Lung (tissue), 12 donors: ENCODE data around the gene ELOB. TPM values are rescaled to one million over a fixed set of nuclear protein-coding genes. Genes with fewer than 3 reads are reported as not detected.

ENCODE experiments used
- ATAC-seq: fragments of 200-7000 bp; cut with Tn5 transposase; one replicate; pipeline ENCODE4 v1.9.1; 2020; ENCODE audit warnings: moderate number of reproducible peaks; ENCODE audit not compliant: insufficient read depth, low FRiP score
- DNase-seq, 3 donors: peaks; one replicate each; pipeline ENCODE4 v3.0.0-alpha.2; 2013 to 2017
- H3K27ac ChIP-seq, 2 donors: one replicate each; pipeline ENCODE4 v1.5.1; 2013; ENCODE audit warnings: mild to moderate bottlenecking in 2 of 2, moderate library complexity in 2 of 2, control low read depth in 1 of 2, inconsistent platforms in 1 of 2, low read depth in 1 of 2, low read length in 1 of 2
- H3K27me3 ChIP-seq, 3 donors: one replicate each; pipeline ENCODE4 v1.5.1; 2013; ENCODE audit warnings: low read length in 2 of 3; ENCODE audit not compliant: control insufficient read depth in 3 of 3, insufficient read depth in 3 of 3
- H3K36me3 ChIP-seq, 4 donors: one replicate each; pipeline ENCODE4 v1.5.1; 2013; ENCODE audit warnings: low read length in 4 of 4, mild to moderate bottlenecking in 1 of 4, moderate library complexity in 1 of 4; ENCODE audit not compliant: control insufficient read depth in 4 of 4, insufficient read depth in 4 of 4
- H3K4me1 ChIP-seq, 5 donors: one replicate each; pipeline ENCODE4 v1.5.1; 2013; ENCODE audit warnings: low read length in 5 of 5, mild to moderate bottlenecking in 2 of 5, moderate library complexity in 1 of 5; ENCODE audit not compliant: control insufficient read depth in 5 of 5, insufficient read depth in 5 of 5
- H3K4me3 ChIP-seq: one replicate; pipeline ENCODE4 v1.5.1; 2013; ENCODE audit warnings: mild to moderate bottlenecking, control low read depth, moderate library complexity
- H3K9ac ChIP-seq, 2 donors: one replicate each; pipeline ENCODE4 v1.5.1; 2013; ENCODE audit warnings: low read length in 2 of 2, control low read depth in 1 of 2; ENCODE audit not compliant: insufficient read depth in 1 of 2
- H3K9me3 ChIP-seq, 4 donors: one replicate each; pipeline ENCODE4 v1.5.1; 2013; ENCODE audit warnings: low read length in 3 of 4, mild to moderate bottlenecking in 1 of 4, moderate library complexity in 1 of 4; ENCODE audit not compliant: control insufficient read depth in 4 of 4, insufficient read depth in 3 of 4
- CTCF ChIP-seq: IDR thresholded peaks from 2 replicates; pipeline ENCODE4 v1.5.1; 2012; ENCODE audit warnings: mild to moderate bottlenecking; ENCODE audit errors: control extremely low read depth, extremely low read depth
- WGBS, 2 donors: extraction: QIAGEN DNeasy Blood & Tissue Kit; methylation state at CpG; one replicate each; pipeline ENCODE4 v1.1.7; 2013; 5-methylcytosine and 5-hydroxymethylcytosine counted together
- polyA plus RNA-seq, 2 donors: library from polyadenylated mRNA; stranded (reverse); fragments of 200-250 nt; gene quantifications; one replicate each; pipeline ENCODE4 v1.2.1, GENCODE V29; 2013
- total RNA-seq, 2 donors: library from RNA; depleted of rRNA in 1 of 2; stranded (reverse); fragments of >200 nt in 1 of 2; gene quantifications; one replicate each; pipeline ENCODE4 v1.2.1, GENCODE V29; 2014 to 2021
- donor health status: control.
- donor health status: control.
- donor health status: Bipolar disorder and iron deficiency.
- donor health status: healthy.
- donor health status: DM: yes; HTN: yes; CAD: no.

The ELOB gene
- total and polyA plus RNA-seq, 4 donors, result 87.0 to 740 (median 346) TPM

GRCh38 chr16:2769100-2769529, 8.0 kb downstream of the ELOB start:
- no peak overlapping the region for H3K9ac ChIP-seq
- H3K36me3 ChIP-seq, result peaks cover 44 to 91% (median 71%) of the 10 kb centered on the region in 4 donors
- TF ChIP-seq CTCF, result no peak
- peaks cover 0 to 2% (median 0%) of the 10 kb centered on the region in 4 donors for H3K9me3 ChIP-seq
- no peak overlapping the region for H3K27ac ChIP-seq
- peaks cover 0 to 4% (median 0%) of the 10 kb centered on the region in 5 donors for H3K4me1 ChIP-seq
- no peak overlapping the region for H3K4me3 ChIP-seq
- ATAC-seq (no peak), DNase-seq (no peak)
- no peaks in the 10 kb centered on the region for H3K27me3 ChIP-seq
- 84 to 87% methylated on average over 10 to 11 of the region's 11 CpGs for WGBS, 2 donors

DNA sequence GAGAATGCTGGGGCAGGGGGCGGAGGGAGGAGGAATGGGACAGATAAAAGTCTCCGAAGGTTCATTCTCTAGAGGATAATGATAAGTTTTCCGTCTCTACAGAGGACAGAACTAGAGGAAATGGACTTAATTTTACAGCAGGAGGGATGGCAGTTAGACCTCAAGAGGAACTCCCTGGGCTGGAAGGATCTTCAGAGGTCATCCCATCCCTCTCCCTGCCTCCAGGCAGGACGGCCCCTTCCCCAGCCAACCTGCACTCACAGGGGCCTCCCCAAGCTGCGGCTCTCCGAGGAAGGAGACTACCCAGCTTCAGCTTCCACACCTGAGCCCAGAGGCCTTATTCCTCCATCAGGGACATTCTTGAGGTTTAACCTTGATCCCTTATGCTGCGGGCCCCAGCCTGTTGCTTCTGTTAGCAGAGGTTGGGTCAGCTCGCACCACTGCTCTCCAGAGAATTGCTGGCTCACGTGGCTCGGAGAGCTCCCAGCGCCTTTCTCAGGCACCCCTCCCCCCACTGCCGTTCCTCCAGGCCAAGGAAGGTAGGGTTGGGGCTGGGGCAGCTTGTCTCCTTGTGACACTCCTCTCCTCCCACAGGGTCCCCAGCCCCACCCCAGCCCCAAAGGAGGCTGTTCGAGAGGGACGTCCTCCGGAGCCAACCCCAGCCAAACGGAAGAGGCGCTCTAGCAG, 8.5 kb downstream of the ELOB start:
- Histone ChIP-seq H3K9ac (no peak overlapping the region), H3K27me3 (no peaks in the 10 kb centered on the region), H3K36me3 (peaks cover 50 to 91% (median 74%) of the 10 kb centered on the region in 4 donors), H3K9me3 (peaks cover 0 to 2% (median under 1%) of the 10 kb centered on the region in 4 donors), H3K27ac (no peak overlapping the region), H3K4me1 (peaks cover 0 to 4% (median 0%) of the 10 kb centered on the region in 5 donors), H3K4me3 (no peak overlapping the region)
- WGBS, 2 donors, result 87 to 88% methylated on average over 17 of the region's 17 CpGs
- DNase-seq (no peak), ATAC-seq (no peak)
- no peak for TF ChIP-seq CTCF

GRCh38 chr16:2767891-2768290, 9.2 kb downstream of the ELOB start:
- Histone ChIP-seq H3K4me3 (no peak overlapping the region), H3K27me3 (no peaks in the 10 kb centered on the region), H3K4me1 (peaks cover 0 to 4% (median 0%) of the 10 kb centered on the region in 5 donors), H3K27ac (no peak overlapping the region), H3K9me3 (peaks cover 0 to 2% (median under 1%) of the 10 kb centered on the region in 4 donors), H3K36me3 (peaks cover 57 to 92% (median 76%) of the 10 kb centered on the region in 4 donors), H3K9ac (no peak overlapping the region)
- WGBS, 2 donors, result 76 to 81% methylated on average over 14 of the region's 14 CpGs
- no peak for ATAC-seq
- TF ChIP-seq CTCF, result no peak
- no peak for DNase-seq
